Adrenal gland (tissue), 12 donors: ENCODE results near the gene GCNT2. TPM values are rescaled to one million over a fixed set of nuclear protein-coding genes. Genes with fewer than 3 reads are reported as not detected.
"Not testable (repeated sequence)": the region's sequence is repeated elsewhere in the genome, so short reads cannot be mapped to it uniquely, and the experiment has no call there.

ENCODE experiments used
- DNase-seq, 7 donors: peaks; one replicate each; pipeline ENCODE4 v3.0.0-alpha.2; 2019 to 2020
- H3K27ac ChIP-seq, 5 donors: fragments of 200-600 bp; sonication (generic) in 4 of 5; 1 replicate in 3 of 5; 2 replicates in 2 of 5; pipeline versions ENCODE4 v1.5.1 to v1.8.0; 2016 to 2020; ENCODE audit warnings: mild to moderate bottlenecking in 1 of 5
- H3K27me3 ChIP-seq: fragments of 200-600 bp; 2 replicates; pipeline ENCODE4 v1.8.0; 2021
- H3K36me3 ChIP-seq, 2 donors: fragments of 200-600 bp; replicated peaks in 1 of 2; 1 replicate in 1 of 2; 2 replicates in 1 of 2; pipeline versions ENCODE4 v1.5.1 to v1.8.0; 2018 to 2022
- H3K4me1 ChIP-seq, 2 donors: fragments of 200-600 bp; replicated peaks in 1 of 2; 1 replicate in 1 of 2; 2 replicates in 1 of 2; pipeline versions ENCODE4 v1.5.1 to v1.8.0; 2018 to 2021
- H3K4me3 ChIP-seq, 4 donors: fragments of 200-600 bp; sonication (generic) in 3 of 4; one replicate each; pipeline ENCODE4 v1.5.1; 2016 to 2018
- H3K9me3 ChIP-seq, 3 donors: fragments of 200-600 bp; sonication (generic) in 1 of 3; replicated peaks in 1 of 3; 1 replicate in 2 of 3; 2 replicates in 1 of 3; pipeline versions ENCODE4 v1.5.1 to v1.8.0; 2016 to 2021
- CTCF ChIP-seq, 6 experiments: fragments of 450-650 bp in 4 of 6; fragments of 200-600 bp in 2 of 6; sonication (generic) in 1 of 6; IDR thresholded peaks; 1 replicate in 5 of 6; 2 replicates in 1 of 6; pipeline versions ENCODE4 v1.5.1 to v1.8.0; 2016 to 2021; ENCODE audit warnings: antibody characterized with exemption in 6 of 6, mild to moderate bottlenecking in 2 of 6, moderate library complexity in 1 of 6
- POLR2A ChIP-seq, 2 donors: fragments of 450-650 bp; IDR thresholded peaks; one replicate each; pipeline ENCODE4 v1.6.1; 2017; ENCODE audit warnings: antibody characterized with exemption in 2 of 2, mild to moderate bottlenecking in 2 of 2, moderate library complexity in 1 of 2
- WGBS, 4 donors: extraction: QIAGEN DNeasy Blood & Tissue Kit in 2 of 4; methylation state at CpG; one replicate each; pipeline versions ENCODE4 v1.1.5 to v1.1.7; 2013 to 2017; 5-methylcytosine and 5-hydroxymethylcytosine counted together
- intact Hi-C, 2 donors: fragments of 100-400 bp; cut with DNase I; formaldehyde crosslinking; loops; one replicate each; pipeline versions ENCODE4 v1.14.1 to v1.15.0; 2022 to 2023
- polyA plus RNA-seq, 3 donors: library from polyadenylated mRNA; stranded (reverse); fragments of 200-250 nt in 2 of 3; fragments of 350-450 nt in 1 of 3; fragmentation: Illumina TruSeq in 1 of 3; extraction: RNeasy Lipid Tissue Mini Kit (QIAGEN cat#74804) in 1 of 3; gene quantifications; one replicate each; pipeline ENCODE4 v1.2.3, GENCODE V29; 2013 to 2014
- total RNA-seq, 9 donors: library from RNA; depleted of rRNA in 4 of 9; stranded (reverse); fragments of >200 nt in 4 of 9; fragments of 120-200 nt in 1 of 9; fragmentation: NEBNext Ultra II Directional in 1 of 9; extraction: Animal tissue kit (Norgen Biotek cat#: 25700) in 1 of 9; gene quantifications; one replicate each; pipeline versions ENCODE4 v1.1.0 to v1.2.4, GENCODE V29; 2013 to 2023
- donor health status: healthy with polysubstance abuse.
- donor health status: Bipolar disorder and iron deficiency.
- donor health status: DM: yes; HTN: yes; CAD: no.
- donor health status: DM: no; HTN: no; CAD: no.
- donor health status: DM: no; HTN: no; CAD: no.
- donor health status: DM: yes; HTN: yes; CAD: no.

Gene GCNT2
- total and polyA plus RNA-seq, 12 donors, result 0.27 to 4.0 (median 1.7) TPM

- TF ChIP-seq POLR2A (IDR thresholded peaks at IDR 0.05) (no peak), CTCF (IDR thresholded peaks at IDR 0.05) (no peak)
- no peak overlapping the region for H3K27ac ChIP-seq
- 85 to 94% (median 87%) methylated on average over 8 of the region's 8 CpGs for WGBS, 4 donors
- H3K4me1 ChIP-seq, result no peaks in the 10 kb centered on the region
- H3K36me3 ChIP-seq, result no peaks in the 10 kb centered on the region
- H3K9me3 ChIP-seq, result no peaks in the 10 kb centered on the region
- no peak overlapping the region for H3K4me3 ChIP-seq
- DNase-seq, result no peak
- intact Hi-C loops, result no loop called here
- no peaks in the 10 kb centered on the region for H3K27me3 ChIP-seq
These were observed 141.1 kb downstream of the GCNT2 start for GRCh38 chr6:10662207-10662606.

- Histone ChIP-seq H3K4me1 (no peaks in the 10 kb centered on the region), H3K9me3 (no peaks in the 10 kb centered on the region), H3K27ac (no peak overlapping the region), H3K27me3 (no peaks in the 10 kb centered on the region), H3K4me3 (no peak overlapping the region), H3K36me3 (no peaks in the 10 kb centered on the region)
- DNase-seq, result no peak
- intact Hi-C loops, result no loop called here
- no peak for TF ChIP-seq CTCF (IDR thresholded peaks at IDR 0.05)
- TF ChIP-seq POLR2A (IDR thresholded peaks at IDR 0.05), result no peak
- 75 to 82% (median 78%) methylated on average over 2 of the region's 2 CpGs for WGBS, 4 donors
These were observed 141.6 kb downstream of the GCNT2 start for GRCh38 chr6:10662742-10663141.

GRCh38 chr6:10665595-10665994, 144.4 kb downstream of the GCNT2 start:
- H3K27ac ChIP-seq, H3K9me3 ChIP-seq, intact Hi-C loops, DNase-seq, H3K4me1 ChIP-seq, H3K36me3 ChIP-seq, H3K27me3 ChIP-seq, H3K4me3 ChIP-seq: not testable (repeated sequence)
- WGBS, 4 donors, result 38 to 51% (median 48%) methylated on average over 1 of the region's 1 CpG

GRCh38 chr6:10668126-10668917, 147.2 kb downstream of the GCNT2 start:
- TF ChIP-seq CTCF (IDR thresholded peaks at IDR 0.05), result no peak
- no peak for TF ChIP-seq POLR2A (IDR thresholded peaks at IDR 0.05)
- H3K27ac ChIP-seq, result no peak overlapping the region
- DNase-seq, result no peak
- 70 to 86% (median 79%) methylated on average over 4 to 6 of the region's 6 CpGs for WGBS, 4 donors
- H3K27me3 ChIP-seq, result no peaks in the 10 kb centered on the region
- no peaks in the 10 kb centered on the region for H3K36me3 ChIP-seq
- H3K4me1 ChIP-seq, result no peaks in the 10 kb centered on the region
- no peaks in the 10 kb centered on the region for H3K9me3 ChIP-seq
- intact Hi-C loops, result no loop called here
- no peak overlapping the region for H3K4me3 ChIP-seq

GRCh38 chr6:10676403-10676802, 155.3 kb downstream of the GCNT2 start:
- TF ChIP-seq POLR2A (IDR thresholded peaks at IDR 0.05) (no peak), CTCF (IDR thresholded peaks at IDR 0.05) (no peak)
- no peaks in the 10 kb centered on the region for H3K36me3 ChIP-seq
- H3K27me3 ChIP-seq, result no peaks in the 10 kb centered on the region
- H3K4me3 ChIP-seq, result no peak overlapping the region
- DNase-seq, result no peak
- no peaks in the 10 kb centered on the region for H3K4me1 ChIP-seq
- 90 to 97% (median 92%) methylated on average over 7 of the region's 7 CpGs for whole genome bisulfite sequencing, 4 donors
- H3K27ac ChIP-seq, result no peak overlapping the region
- no peaks in the 10 kb centered on the region for H3K9me3 ChIP-seq
- intact Hi-C loops, result no loop called here
